HEK293T (cell line): ENCODE data around the gene SOCS2.

ENCODE experiments used
- CTCF ChIA-PET: fragments of 350-600 bp; formaldehyde crosslinking; extraction: SDS; loops from one replicate; lab custom pipeline; 2021; ENCODE audit warnings: antibody characterized with exemption, inconsistent platforms; lab: Yijun Ruan, JAX
- POLR2A ChIA-PET: fragments of 350-600 bp; formaldehyde crosslinking; extraction: SDS; loops from one replicate; lab custom pipeline; 2020; ENCODE audit warnings: antibody characterized with exemption, inconsistent platforms; lab: Yijun Ruan, JAX
- DNase-seq: peaks from one replicate; pipeline ENCODE4 v3.0.0; 2012; ENCODE audit warnings: mixed read lengths; ENCODE audit errors: extremely low spot score
- ARNT ChIP-seq: fragments of 450-650 bp; IDR thresholded peaks from 2 replicates; pipeline ENCODE4 v1.6.1; 2017; ENCODE audit warnings: mild to moderate bottlenecking
- BHLHE40 ChIP-seq: fragments of 450-650 bp; IDR thresholded peaks from 2 replicates; pipeline ENCODE4 v1.6.1; 2016; ENCODE audit warnings: mild to moderate bottlenecking, moderate library complexity, borderline replicate concordance
- CTBP1 ChIP-seq: fragments of 450-650 bp; IDR thresholded peaks from 2 replicates; pipeline ENCODE4 v1.6.1; 2016; ENCODE audit warnings: borderline replicate concordance
- ELF4 ChIP-seq: fragments of 450-650 bp; IDR thresholded peaks from 2 replicates; pipeline ENCODE4 v1.6.1; 2017; ENCODE audit warnings: antibody characterized with exemption
- FOXA1 ChIP-seq: fragments of 450-650 bp; IDR thresholded peaks from 2 replicates; pipeline ENCODE4 v1.6.1; 2016; ENCODE audit warnings: mild to moderate bottlenecking
- FOXK2 ChIP-seq: fragments of 450-650 bp; IDR thresholded peaks from 2 replicates; pipeline ENCODE4 v1.6.1; 2016; ENCODE audit warnings: mild to moderate bottlenecking
- FOXM1 ChIP-seq: fragments of 450-650 bp; IDR thresholded peaks from 2 replicates; pipeline ENCODE4 v1.6.1; 2017; ENCODE audit warnings: mild to moderate bottlenecking, borderline replicate concordance
- HDGF ChIP-seq: fragments of 450-650 bp; IDR thresholded peaks from 2 replicates; pipeline ENCODE4 v1.6.1; 2017; ENCODE audit warnings: antibody characterized with exemption, borderline replicate concordance
- L3MBTL2 ChIP-seq: fragments of 450-650 bp; conservative IDR thresholded peaks from 2 replicates; pipeline ENCODE4 v1.6.1; 2016; ENCODE audit warnings: mild to moderate bottlenecking
- LEF1 ChIP-seq: fragments of 450-650 bp; IDR thresholded peaks from 2 replicates; pipeline ENCODE4 v1.6.1; 2017; ENCODE audit warnings: mild to moderate bottlenecking, borderline replicate concordance
- NFRKB ChIP-seq: fragments of 450-650 bp; IDR thresholded peaks from 2 replicates; pipeline ENCODE4 v1.6.1; 2016; ENCODE audit warnings: mild to moderate bottlenecking, moderate library complexity
- PKNOX1 ChIP-seq: fragments of 450-650 bp; IDR thresholded peaks from 2 replicates; pipeline ENCODE4 v1.6.1; 2016
- SP1 ChIP-seq: fragments of 450-650 bp; IDR thresholded peaks from 2 replicates; pipeline ENCODE4 v1.6.1; 2017
- SUZ12 ChIP-seq: fragments of 450-650 bp; IDR thresholded peaks from 2 replicates; pipeline ENCODE4 v1.6.1; 2016; ENCODE audit warnings: mild to moderate bottlenecking
- TARDBP ChIP-seq: fragments of 450-650 bp; IDR thresholded peaks from 2 replicates; pipeline ENCODE4 v1.6.1; 2016
- ZNF384 ChIP-seq: fragments of 450-650 bp; IDR thresholded peaks from 2 replicates; pipeline ENCODE4 v1.6.1; 2016

SOCS2 gene

GRCh38 chr12:93582351-93582750 lies 9.9 kb downstream of the SOCS2 start:
- ChIA-PET CTCF (no interaction called here), POLR2A (interaction anchor here (1.5 kb wide), 1 partner anchor 12 kb away, joined by 4 read pairs; no protein-coding TSS in a partner anchor)
- TF ChIP-seq PKNOX1 (no peak), SUZ12 (no peak), ELF4 (no peak), FOXA1 (no peak)
- no peak for DNase-seq

GRCh38 chr12:93583627-93584392 lies 11.3 kb downstream of the SOCS2 start:
- no peak for TF ChIP-seq CTBP1
- TF ChIP-seq SUZ12, result no peak
- TF ChIP-seq HDGF, result no peak
- TF ChIP-seq SP1, result no peak
- no peak for TF ChIP-seq NFRKB
- TF ChIP-seq ARNT, result no peak
- TF ChIP-seq PKNOX1, result no peak
- TF ChIP-seq BHLHE40, result no peak
- no peak for TF ChIP-seq FOXA1
- no peak for TF ChIP-seq L3MBTL2
- TF ChIP-seq TARDBP, result no peak
- TF ChIP-seq ELF4, result no peak
- no peak for TF ChIP-seq LEF1
- no peak for TF ChIP-seq ZNF384
- no peak for TF ChIP-seq FOXK2
- TF ChIP-seq FOXM1, result no peak
- no peak for DNase-seq
- ChIA-PET POLR2A (interaction anchor here (1.5 kb wide), 1 partner anchor 13 kb away, joined by 4 read pairs; no protein-coding TSS in a partner anchor), CTCF (interaction anchor here (0.6 kb wide), 1 partner anchor 15 kb away, joined by 9 read pairs; no protein-coding TSS in a partner anchor)

GRCh38 chr12:93585247-93585646 lies 12.8 kb downstream of the SOCS2 start:
- no peak for TF ChIP-seq SUZ12
- no peak for TF ChIP-seq L3MBTL2
- TF ChIP-seq ELF4, result no peak
- no peak for TF ChIP-seq LEF1
- no peak for TF ChIP-seq SP1
- DNase-seq, result no peak
- ChIA-PET POLR2A (no interaction called here), CTCF (interaction anchor here (0.7 kb wide), 1 partner anchor 164 kb away, joined by 3 read pairs; no protein-coding TSS in a partner anchor)

- DNase-seq, result no peak
- ChIA-PET POLR2A (no interaction called here), CTCF (no interaction called here)
- no peak for TF ChIP-seq SP1
- TF ChIP-seq CTBP1, result no peak
- no peak for TF ChIP-seq ZNF384
- TF ChIP-seq TARDBP, result no peak
- TF ChIP-seq LEF1, result no peak
- no peak for TF ChIP-seq NFRKB
- TF ChIP-seq HDGF, result no peak
- no peak for TF ChIP-seq PKNOX1
- no peak for TF ChIP-seq BHLHE40
- no peak for TF ChIP-seq ARNT
- TF ChIP-seq FOXK2, result no peak
- TF ChIP-seq L3MBTL2, result no peak
- no peak for TF ChIP-seq FOXA1
- no peak for TF ChIP-seq SUZ12
Measured at GRCh38 chr12:93587611-93588010, 15.1 kb downstream of the SOCS2 start.

GRCh38 chr12:93589081-93589480 lies 16.6 kb downstream of the SOCS2 start:
- POLR2A ChIA-PET, result no interaction called here
- no peak for TF ChIP-seq FOXM1
- no peak for TF ChIP-seq ZNF384
- TF ChIP-seq SP1, result no peak
- no peak for DNase-seq
- CTCF ChIA-PET, result interaction anchor here (1.5 kb wide), 1 partner anchor 15 kb away, joined by 3 read pairs; no protein-coding TSS in a partner anchor

GRCh38 chr12:93591137-93591868 lies 18.8 kb downstream of the SOCS2 start:
- peak; percentile 61 for DNase-seq
- TF ChIP-seq L3MBTL2 (peak; percentile 44), ARNT (no peak)
- CTCF ChIA-PET, result interaction anchor here (0.6 to 1.0 kb wide), 2 partner anchors 10 to 80 kb away, joined by 3 to 4 read pairs; no protein-coding TSS in a partner anchor
- POLR2A ChIA-PET, result no interaction called here
